Stimulated activated CD8-positive, alpha-beta memory T cell treated with anti-CD3 and anti-CD28 coated beads, Interleukin-7, amount 100 ng/mL, for 48 hours (primary cell): ENCODE measurements around the gene ITGAV.

Experiments
- DNase-seq, 2 donors: peaks; one replicate each; pipeline ENCODE4 v3.0.0-alpha.2; 2020; ENCODE audit warnings: low read depth in 1 of 2; ENCODE audit errors: extremely low read depth in 1 of 2

ITGAV gene

DNA sequence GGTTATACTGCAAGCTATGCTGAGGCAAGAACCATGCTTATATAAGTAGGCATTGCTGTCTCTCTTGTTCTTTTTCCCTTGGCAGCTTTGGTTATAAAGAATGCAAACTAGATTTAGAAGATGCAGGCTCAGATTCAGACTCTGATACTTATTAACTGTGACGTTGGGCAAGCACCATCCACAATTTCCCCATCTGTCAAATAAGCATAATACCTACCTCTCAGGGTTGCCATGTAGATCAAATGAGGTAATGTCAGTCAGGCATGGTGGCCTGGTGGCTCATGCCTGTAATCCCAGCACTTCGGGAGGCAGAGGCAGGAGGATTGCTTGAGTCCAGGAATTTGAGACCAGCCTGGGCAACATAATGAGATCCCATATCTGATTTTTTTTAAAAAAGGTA lies 21.7 kb downstream of the ITGAV start:
- DNase-seq = no peak

DNA sequence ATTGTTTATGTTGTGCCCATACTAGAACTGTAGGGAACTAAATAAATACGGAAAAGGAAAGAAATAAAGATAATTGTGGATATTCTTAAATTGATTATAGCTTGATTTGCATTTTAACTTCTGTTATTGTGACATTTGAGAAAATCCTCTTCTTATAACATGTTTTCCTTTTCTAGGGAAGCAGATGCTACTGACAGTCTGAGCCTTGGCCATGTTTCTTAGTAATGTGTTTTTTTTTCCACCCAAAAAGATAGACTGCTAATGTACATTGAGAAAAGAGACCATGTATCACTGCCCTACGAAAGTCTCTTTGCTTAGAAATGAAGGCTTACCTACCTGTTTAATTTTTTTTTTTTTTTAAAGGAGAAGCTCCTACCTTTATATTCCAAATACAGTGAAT lies 22.2 kb downstream of the ITGAV start:
- no peak for DNase-seq

DNA sequence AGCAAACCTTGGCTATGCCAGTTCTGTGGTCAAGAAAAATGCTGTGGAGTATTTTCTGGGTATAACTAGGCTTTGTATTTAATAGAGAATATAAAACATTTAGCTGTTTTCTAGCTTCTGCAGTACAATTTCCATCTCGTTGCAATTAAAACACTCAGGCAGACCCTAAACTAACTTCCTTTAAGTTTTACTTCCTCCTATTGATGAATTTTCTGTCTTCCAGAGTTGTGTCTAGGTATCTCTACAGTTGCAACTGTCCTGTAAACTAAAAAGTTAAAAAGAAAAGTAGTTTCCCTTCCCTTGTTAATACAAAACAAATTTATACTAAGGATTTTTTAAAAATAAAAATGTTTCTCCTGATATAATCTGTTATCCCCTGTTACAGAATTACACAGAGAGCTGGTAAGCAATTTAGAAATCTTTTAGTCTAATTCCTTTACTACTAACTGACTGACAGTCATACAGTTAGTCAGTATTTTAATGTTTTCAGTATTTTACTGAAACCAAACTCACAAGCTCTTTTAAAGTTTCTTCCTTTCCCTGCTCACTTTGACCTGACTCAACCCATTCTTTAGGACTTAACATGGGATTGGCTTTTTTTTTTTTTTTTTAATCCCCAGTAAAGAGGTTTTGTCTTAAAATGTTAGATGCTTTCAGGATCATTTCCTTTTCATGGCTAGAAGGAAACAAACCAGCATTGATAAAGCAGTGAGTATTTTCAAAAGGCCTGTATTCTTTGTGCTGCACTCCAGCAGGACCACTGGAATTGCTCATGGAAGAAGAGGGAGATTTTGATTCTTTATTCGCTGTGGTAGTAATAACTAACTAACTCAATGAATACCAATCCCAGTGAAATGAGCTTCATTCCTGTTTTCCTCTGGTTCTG lies 22.9 kb downstream of the ITGAV start:
- DNase-seq = no peak

DNA sequence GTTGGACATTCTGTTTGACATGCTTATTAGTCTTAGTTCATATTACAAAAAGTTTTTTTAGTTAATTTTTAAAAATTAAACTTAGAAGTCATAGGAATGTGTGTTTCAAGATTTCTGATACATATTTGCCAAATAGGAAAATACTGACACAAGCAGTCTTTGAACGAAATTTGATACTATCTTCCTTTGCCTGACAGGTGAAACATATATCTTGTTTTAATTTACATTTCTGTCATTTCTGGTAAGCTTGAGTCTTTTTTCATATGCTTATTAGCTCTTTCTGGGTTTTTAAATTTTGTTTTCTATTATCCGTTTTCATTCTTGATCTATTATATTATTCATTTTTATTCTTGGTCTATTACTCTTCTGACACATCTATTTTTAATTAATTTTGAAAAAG lies 24.5 kb downstream of the ITGAV start:
- DNase-seq = no peak

DNA sequence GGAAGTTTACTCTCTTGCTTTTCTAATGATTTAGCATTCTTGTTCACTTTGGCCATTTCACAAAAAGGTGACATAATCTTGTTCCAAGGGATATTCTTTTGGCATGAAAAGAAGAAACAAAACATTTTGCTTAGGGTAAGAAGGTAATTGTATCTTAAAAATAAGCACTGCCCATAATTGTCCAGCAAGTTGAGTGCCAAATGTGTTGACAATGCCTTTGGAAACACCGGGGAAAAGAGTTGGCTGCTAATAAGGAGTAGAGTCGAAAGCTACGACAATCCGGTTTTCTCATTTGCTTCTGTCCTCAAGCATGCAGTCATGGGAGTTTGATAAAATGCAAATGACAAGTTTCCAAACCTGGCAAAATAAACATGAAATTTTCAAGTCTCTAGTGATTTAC lies 27.3 kb downstream of the ITGAV start:
- DNase-seq = no peak

DNA sequence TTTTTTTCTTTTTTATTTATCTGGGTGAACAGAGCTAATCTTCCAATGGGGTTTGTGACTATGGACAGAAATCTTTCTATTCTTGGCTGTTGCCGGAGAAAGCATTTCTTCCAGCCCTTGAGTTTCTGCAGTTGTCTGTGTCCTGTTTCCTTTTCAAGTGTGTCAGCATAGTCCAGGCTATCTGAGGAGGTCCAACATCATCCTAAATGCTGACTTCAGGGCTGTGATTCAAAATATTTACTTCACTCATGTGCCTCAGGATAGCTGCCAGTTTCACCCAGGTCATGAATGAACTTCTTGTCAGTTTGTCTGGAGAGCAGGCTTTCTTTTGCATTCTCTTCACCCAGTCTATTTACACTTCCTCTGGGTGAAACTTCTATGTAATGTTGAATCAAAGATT lies 27.9 kb downstream of the ITGAV start:
- no peak for DNase-seq

DNA sequence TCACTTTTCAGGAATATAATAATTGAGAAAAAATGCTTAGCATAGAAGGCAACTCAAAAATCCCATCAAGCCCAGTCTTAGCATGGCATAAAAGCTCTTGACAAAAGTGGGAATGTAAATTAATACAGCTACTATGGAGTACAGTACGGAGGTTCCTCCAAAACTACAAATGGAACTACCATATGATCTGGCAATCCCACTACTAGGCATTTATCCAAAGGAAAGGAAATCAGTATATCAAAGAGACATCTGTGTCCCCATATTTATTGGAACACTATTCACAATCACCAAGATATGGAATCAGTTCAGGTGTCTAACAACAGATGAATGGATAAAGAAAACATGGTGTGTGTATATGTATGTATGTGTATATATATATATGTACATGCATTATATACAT lies 28.8 kb downstream of the ITGAV start:
- DNase-seq = no peak

DNA sequence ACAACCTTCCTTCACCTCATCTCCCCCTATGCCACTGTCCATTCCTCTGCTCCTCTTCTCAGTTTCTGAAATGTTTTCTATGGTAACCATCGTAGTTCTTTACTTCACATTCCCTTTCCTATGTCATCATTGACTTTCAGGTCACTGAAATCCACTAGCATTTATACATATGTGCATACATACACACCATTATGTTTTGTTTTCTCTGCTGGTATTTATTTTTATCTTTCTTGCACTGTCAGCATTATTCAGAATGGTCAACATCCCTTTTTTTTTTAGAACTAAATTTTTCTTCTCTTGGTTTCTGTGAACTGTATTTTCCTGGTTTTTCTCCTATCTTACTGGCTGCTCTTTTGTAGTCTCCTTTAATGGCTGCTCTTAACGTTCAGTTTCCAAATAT lies 33.2 kb downstream of the ITGAV start:
- no peak for DNase-seq

DNA sequence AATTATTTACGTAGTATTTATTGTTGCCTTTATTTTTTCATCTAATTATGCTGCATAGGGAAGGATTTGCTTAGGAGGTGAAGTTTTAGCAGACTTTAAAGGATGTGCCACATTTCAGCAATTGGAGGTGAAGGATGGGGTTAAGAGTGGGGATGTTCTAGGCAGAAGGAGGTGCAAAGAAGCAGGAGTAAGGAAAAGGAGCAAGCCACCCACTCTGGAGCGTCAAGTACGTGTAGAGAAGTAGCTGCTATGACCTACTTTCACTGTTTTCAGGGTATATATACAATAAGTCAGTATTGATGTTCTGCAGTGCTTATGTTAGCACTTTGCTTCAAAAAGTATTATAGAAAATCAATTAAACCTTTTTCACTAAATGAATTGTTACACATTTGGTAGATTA lies 34.4 kb downstream of the ITGAV start:
- no peak for DNase-seq

DNA sequence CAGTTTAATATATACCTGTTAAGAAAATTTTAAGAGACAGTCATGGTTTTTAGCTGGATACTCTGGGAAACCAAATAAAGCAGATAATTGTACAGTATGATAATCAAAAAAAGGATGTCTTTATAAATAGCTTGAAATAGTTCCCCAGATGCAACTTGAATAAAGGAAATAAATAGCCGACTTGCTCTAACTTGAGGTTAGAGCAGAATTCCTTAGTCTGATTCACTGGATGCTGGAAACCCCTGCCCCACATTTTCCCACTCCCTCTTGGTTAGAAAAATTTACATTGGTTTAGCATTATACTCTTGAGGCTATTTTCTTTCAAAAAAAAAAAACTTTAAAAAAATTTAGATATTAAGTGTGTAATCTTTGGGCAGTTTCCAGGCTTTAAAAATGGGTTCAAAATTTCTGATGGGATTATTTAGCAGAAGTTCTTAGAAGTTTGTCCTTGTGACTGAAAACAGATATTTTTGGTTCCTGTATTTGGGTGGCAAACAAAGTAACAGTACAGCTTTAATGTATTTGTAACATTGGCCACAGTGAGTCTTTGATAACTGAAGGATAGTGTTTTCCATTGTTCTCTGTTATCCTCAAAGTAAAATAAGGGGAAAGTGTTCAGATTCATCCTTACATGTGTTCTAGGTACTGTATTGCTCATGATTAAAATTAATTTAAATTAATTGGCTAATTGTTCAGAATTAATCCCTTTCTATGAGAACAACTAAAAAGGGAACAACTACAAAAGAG lies 39.6 kb downstream of the ITGAV start:
- DNase-seq = no peak

DNA sequence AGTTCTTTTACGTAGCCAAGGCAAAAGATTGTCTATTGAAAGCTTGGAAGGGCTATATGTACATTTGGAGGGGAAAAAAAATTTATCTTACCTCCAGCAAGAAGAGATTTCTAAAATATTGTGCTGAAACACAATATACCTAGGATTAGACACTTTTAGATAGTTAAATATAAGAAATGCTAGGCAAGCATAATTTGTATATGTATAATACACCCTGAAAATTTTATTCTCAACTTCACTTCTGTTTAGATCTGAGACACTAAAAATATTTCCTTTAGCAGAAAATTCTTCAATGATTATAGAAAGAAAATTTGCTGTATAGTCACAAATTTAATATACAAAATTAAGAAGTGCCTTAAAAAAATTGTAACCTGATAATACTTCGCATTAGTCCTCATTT lies 42.6 kb downstream of the ITGAV start:
- DNase-seq = no peak

DNA sequence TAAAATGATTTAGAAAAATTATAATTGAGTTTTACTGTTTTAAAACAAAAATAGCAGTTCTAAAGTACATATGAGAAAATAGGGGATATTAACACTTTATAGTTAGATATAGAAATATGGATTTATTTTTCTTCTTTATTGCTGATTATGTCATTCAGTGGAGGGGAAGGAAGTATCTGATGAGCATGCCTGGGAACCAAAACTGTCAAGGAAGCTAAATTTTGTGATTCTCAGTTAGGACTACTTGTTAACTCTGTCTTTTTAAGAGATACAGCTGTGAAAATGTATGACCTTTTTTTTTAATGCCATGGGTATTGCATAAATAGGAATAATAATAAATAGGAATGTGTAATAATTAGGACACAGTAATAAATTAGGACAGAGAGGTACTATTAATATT lies 44.8 kb downstream of the ITGAV start:
- DNase-seq = no peak

DNA sequence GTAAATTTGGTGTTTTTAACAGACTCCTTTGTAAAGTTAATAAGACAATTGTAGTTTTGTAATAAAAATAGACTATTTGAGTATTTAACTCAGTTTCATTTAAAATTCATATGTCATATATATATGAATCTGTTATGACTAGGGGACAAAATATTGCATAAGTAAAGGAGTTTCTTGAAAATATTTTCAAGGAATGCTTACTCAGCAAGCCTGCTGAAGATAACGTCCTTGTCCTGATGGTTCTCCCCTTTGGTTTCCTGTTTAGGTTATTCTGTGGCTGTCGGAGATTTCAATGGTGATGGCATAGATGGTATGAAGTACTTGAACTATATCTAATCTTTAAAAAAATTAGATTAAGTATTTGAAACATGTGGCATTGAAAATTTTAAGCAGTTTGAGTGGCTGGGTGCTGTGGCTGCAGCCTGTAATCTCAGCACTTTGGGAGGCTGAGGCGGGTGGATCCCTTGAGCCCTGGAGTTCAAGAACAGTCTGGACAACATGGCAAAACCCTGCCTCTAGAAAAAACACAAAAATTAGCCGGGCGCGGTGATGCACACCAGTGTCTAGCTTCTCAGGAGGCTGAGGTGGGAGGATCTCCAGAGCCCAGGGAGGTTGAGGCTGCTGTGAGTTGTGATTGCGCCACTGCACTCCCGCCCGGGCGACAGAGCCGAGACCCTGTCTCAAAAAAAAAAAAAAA lies 47.1 kb downstream of the ITGAV start:
- no peak for DNase-seq

DNA sequence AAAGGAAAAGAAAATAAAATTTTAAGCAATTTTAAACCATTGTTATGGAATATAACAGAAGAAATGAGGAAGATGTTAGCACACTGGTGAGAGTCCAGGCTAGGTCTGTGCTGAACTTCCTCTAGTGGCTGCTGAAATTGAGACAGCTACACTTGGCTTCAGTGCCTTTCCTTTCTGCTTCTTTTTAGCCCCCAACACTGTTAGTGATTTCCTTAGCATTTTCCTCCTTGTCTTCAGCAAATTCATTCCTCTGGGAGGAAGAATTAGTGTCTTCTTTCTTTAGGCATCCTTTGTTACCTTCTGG lies 47.6 kb downstream of the ITGAV start:
- DNase-seq = no peak

DNA sequence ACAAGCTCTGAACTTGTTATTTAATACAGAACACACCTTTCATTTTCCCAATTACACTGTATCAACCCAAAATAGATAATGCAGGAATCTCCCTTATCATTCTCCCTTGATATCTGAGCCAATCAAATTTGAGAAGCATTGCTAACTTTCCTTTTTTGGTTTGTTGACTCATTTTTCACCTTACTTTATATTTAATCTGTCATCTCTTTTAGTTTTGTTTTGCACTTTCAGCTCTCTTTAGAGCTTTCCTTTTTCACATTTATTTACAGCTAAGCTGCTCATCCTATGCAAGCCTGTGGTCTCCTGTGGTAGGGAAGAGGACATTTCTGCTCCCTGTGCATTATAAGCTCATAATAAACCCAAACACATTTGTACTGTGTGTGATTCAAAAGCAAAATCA lies 50.1 kb downstream of the ITGAV start:
- no peak for DNase-seq

DNA sequence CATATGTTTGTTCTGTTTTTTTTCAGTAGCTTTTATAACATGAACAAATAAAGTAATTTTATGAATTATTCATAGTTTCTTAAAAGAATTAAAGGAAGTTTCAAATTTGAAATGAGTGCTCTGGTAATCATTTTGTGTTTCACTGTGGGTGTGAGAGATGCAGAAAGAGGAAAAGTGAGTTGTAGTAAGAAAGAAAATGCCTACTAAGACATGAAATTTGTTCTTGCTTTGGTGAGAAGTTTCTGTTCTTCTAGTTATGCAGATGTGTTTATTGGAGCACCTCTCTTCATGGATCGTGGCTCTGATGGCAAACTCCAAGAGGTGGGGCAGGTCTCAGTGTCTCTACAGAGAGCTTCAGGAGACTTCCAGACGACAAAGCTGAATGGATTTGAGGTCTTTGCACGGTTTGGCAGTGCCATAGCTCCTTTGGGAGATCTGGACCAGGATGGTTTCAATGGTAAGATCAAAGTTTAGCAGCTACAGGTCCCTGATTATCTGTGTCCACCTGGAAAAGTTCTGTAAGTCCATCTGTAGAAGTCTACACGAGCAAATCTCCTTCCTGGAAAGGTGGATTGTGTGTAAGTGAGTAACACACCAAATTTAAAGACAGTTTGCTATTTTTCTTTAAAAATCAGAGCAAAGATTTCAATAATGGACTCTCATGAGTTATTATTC lies 51.4 kb downstream of the ITGAV start:
- DNase-seq = no peak

DNA sequence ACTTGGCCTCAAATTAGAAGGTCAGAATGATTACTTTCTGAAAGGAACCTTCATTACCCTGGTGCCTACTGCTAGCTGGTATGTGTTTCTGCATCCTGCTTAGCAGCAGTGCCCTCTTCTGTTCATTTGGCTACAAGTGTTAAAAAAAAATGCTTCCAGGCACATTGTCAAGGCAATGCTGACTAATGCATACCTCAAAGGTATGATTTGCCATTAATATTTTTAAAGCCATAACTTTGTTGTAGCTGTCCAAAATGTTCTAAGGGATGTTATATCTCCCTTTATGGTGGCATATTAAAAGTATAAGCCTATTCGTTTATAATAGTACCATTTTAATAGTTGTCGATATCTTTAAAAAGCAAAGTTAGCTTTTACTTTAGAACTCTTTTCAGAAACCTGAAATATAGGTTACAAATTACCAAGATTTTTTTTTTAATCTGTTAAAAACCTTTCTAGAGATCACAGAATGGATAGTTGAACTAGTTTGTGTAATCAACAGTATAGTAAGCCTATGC lies 52.0 kb downstream of the ITGAV start:
- no peak for DNase-seq

DNA sequence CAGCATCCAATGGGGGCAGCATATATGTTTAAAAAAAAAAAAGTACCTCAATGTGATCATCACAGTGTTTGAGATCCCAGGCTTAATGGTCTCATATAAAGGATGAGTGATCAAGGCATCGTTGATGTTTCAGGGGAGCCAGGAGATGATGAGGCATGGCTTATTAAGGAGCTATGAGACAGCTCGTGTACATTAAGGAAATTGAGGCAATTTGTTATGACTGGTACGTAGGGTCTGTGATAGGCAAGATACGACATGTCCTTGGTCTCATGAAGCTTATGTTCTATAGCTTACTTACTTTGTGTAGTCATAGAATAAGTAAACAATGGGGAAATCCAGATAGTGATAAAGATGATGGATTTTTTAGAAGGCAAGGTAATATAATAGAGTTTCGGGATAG lies 54.9 kb downstream of the ITGAV start:
- DNase-seq = no peak

DNA sequence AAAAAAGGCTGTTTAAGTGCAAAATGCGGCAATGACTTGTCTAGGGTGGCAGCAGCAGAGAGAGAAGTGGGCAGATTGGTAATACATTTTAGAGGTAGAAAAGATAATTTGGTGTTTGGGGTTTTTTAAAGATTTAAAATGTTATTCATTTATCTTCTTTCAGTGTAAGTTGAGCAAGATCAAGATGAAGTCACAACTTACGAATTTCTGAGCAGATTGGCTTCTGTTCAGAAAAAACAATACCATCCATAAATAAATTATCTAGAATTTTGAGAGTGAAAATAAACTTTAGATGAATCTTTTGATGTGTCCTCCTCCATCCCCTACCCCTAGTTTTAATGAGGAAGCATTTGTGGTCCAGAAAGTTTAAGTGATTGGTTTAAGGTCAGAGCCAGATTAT lies 56.1 kb downstream of the ITGAV start:
- DNase-seq = no peak

DNA sequence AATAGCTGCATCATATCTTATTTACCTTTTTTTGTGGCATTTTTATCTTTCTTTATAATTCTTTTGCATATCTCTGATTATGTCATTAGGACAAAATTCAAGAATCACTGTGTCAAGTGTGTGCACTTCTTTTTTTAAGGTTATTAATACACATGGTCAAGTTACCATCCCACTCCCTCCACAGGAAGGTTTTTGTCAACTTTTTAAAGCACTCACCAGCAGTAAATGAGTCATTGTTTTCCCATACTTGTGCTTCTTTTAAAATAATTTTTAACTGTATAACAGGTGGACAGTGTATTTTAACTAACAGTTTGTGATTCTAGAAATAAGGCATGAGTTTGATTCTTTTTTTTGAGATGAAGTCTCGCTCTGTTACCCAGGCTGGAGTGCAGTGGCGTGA lies 58.3 kb downstream of the ITGAV start:
- no peak for DNase-seq

DNA sequence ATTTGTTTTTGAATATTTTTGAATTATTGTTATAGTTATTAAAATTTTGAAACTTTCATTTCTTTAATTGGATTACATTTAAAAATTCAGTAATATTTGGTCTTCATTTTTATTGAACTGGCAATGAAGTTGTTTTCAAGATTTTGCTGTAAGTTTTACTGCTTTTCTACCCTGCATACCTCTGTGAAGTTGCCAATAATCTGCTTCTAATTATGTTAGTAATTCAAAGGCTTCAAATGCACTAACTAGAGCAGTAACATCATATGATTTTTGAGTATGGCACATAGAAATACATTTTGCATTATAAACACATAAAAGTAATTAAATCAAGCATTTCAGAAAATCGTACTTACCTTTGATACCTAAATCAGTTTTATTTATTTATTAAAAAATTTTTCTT lies 63.7 kb downstream of the ITGAV start:
- no peak for DNase-seq
